Measurements from ENCODE around the gene CPPED1.

- TF ChIP-seq CTCF (conservative IDR thresholded peaks at IDR 0.05) (no peak), ZFX (IDR thresholded peaks at IDR 0.05) (no peak)
Observed at GRCh38 chr16:12677502-12677901, 126.2 kb downstream of the CPPED1 start.
